ENCODE results near the gene LATS1.

The LATS1 gene

GRCh38 chr6:149634315-149634714 lies 83.6 kb downstream of the LATS1 start:
- H3K4me3 ChIP-seq, result no peak overlapping the region
- no peak overlapping the region for H3K4me2 ChIP-seq
- no peaks in the 10 kb centered on the region for H4K20me1 ChIP-seq
- no peaks in the 10 kb centered on the region for H3K27me3 ChIP-seq
- no peak overlapping the region for H3K27ac ChIP-seq
- no peaks in the 10 kb centered on the region for H3K4me1 ChIP-seq
- H3K9me3 ChIP-seq, result no peaks in the 10 kb centered on the region
- H3K36me3 ChIP-seq, result peaks cover 69% of the 10 kb centered on the region
- H3K9ac ChIP-seq, result no peak overlapping the region
- no peak for TF ChIP-seq Cebpa-rat (IDR thresholded peaks at IDR 0.05)

GRCh38 chr6:149628875-149629510 lies 88.9 kb downstream of the LATS1 start:
- peaks cover 78% of the 10 kb centered on the region for H3K36me3 ChIP-seq
- H3K27ac ChIP-seq, result no peak overlapping the region
- H3K9me3 ChIP-seq, result no peaks in the 10 kb centered on the region
- no peaks in the 10 kb centered on the region for H4K20me1 ChIP-seq
- no peak overlapping the region for H3K4me2 ChIP-seq
- H3K9ac ChIP-seq, result no peak overlapping the region
- no peaks in the 10 kb centered on the region for H3K4me1 ChIP-seq
- H3K4me3 ChIP-seq, result no peak overlapping the region
- no peaks in the 10 kb centered on the region for H3K27me3 ChIP-seq
- TF ChIP-seq Cebpa-rat (IDR thresholded peaks at IDR 0.05), result no peak

GRCh38 chr6:149627672-149628071 lies 90.2 kb downstream of the LATS1 start:
- peaks cover 78% of the 10 kb centered on the region for H3K36me3 ChIP-seq
- no peaks in the 10 kb centered on the region for H4K20me1 ChIP-seq
- TF ChIP-seq Cebpa-rat (IDR thresholded peaks at IDR 0.05), result no peak
- no peaks in the 10 kb centered on the region for H3K9me3 ChIP-seq
- no peaks in the 10 kb centered on the region for H3K4me1 ChIP-seq
- H3K4me3 ChIP-seq, result no peak overlapping the region
- H3K4me2 ChIP-seq, result no peak overlapping the region
- no peaks in the 10 kb centered on the region for H3K27me3 ChIP-seq
- no peak overlapping the region for H3K27ac ChIP-seq
- H3K9ac ChIP-seq, result no peak overlapping the region

GRCh38 chr6:149615805-149616204 lies 102.1 kb downstream of the LATS1 start:
- no peak overlapping the region for H3K4me2 ChIP-seq
- H4K20me1 ChIP-seq, result 0 out of 2 replicates have a peak, but pooled peaks cover 5% of the 10 kb centered on the region
- H3K4me1 ChIP-seq, result no peaks in the 10 kb centered on the region
- H3K9me3 ChIP-seq, result peaks cover 5% of the 10 kb centered on the region; the same call in 1 of the 2 replicates
- peaks cover 62% of the 10 kb centered on the region for H3K36me3 ChIP-seq
- H3K9ac ChIP-seq, result no peak overlapping the region
- no peak overlapping the region for H3K4me3 ChIP-seq
- TF ChIP-seq Cebpa-rat (IDR thresholded peaks at IDR 0.05), result no peak
- no peaks in the 10 kb centered on the region for H3K27me3 ChIP-seq
- no peak overlapping the region for H3K27ac ChIP-seq

GRCh38 chr6:149614337-149614736 lies 103.6 kb downstream of the LATS1 start:
- Histone ChIP-seq H3K4me3 (no peak overlapping the region), H3K9me3 (peaks cover 5% of the 10 kb centered on the region; the same call in 1 of the 2 replicates), H3K4me2 (no peak overlapping the region), H3K9ac (no peak overlapping the region), H3K36me3 (peaks cover 53% of the 10 kb centered on the region), H3K4me1 (peaks cover 3% of the 10 kb centered on the region), H3K27me3 (no peaks in the 10 kb centered on the region), H4K20me1 (peaks cover 7% of the 10 kb centered on the region), H3K27ac (no peak overlapping the region)
- no peak for TF ChIP-seq Cebpa-rat (IDR thresholded peaks at IDR 0.05)

- no peak for TF ChIP-seq Cebpa-rat (IDR thresholded peaks at IDR 0.05)
- Histone ChIP-seq H4K20me1 (peaks cover 32% of the 10 kb centered on the region), H3K4me1 (peaks cover 21% of the 10 kb centered on the region), H3K9ac (no peak overlapping the region), H3K4me3 (no peak overlapping the region), H3K4me2 (peak overlapping the region; percentile 70), H3K9me3 (peaks cover 1% of the 10 kb centered on the region; the same call in 1 of the 2 replicates), H3K27ac (no peak overlapping the region), H3K27me3 (no peaks in the 10 kb centered on the region), H3K36me3 (peaks cover 33% of the 10 kb centered on the region)
These were observed 109.4 kb downstream of the LATS1 start for GRCh38 chr6:149608381-149608982.
